ENCODE data around the gene VCX. TPM values are rescaled to one million over a fixed set of nuclear protein-coding genes. Genes with fewer than 3 reads are reported as not detected.

VCX gene
- total and polyA plus RNA-seq, 2 donors (not counting 3 experiments of a cell fraction or from before 2014, with no cell fraction given): not detected

DNA sequence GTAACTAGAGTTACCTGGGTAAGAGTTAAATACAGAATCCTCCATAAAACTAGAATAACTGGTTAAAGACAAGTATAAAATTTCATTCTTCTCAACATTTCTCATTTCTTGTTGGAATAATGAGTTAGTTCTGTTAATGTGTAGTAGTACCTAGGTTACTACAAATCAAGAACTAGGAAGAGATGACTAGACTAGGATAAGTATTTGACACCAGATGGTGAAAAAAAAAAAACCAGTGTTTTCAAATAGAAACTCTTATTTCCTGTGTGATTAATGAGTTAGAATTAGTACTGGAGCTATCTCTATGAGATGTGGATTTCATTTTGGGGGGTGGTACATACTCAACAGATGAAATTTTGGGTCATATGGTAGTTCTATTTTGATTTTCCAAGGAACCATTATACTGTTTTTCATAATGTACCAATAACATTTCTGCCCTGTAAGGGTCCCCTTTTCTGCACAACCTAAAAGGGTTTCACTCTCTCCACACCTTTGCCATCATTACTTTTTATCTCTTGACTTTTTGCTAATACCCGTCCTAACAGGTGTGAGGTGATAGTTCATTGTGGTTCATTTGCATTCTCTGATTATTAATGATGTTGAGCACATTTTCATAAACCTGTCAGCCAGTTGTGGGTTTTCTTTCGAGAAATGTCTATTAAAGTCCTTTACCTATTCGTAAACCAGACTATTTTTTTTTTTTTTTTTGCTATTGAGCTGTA lies 1.7 kb upstream of the VCX start:
- Histone ChIP-seq H2AFZ (ENCODE audit: low read depth, low read length) (no peak overlapping the region), H3K4me1 (ENCODE audit: control insufficient read depth, extremely low read depth, insufficient read depth, low read length) (no peaks in the 10 kb centered on the region), H3K79me2 (ENCODE audit: control insufficient read depth, insufficient read depth, low read length) (no peaks in the 10 kb centered on the region), H3K27me3 (ENCODE audit: control insufficient read depth in 2 of 2, insufficient read depth in 2 of 2, low read length in 2 of 2) (no peaks in the 10 kb centered on the region), H3K36me3 (ENCODE audit: control insufficient read depth in 2 of 2, extremely low read depth in 1 of 2, insufficient read depth in 2 of 2, low read length in 2 of 2) (no peaks in the 10 kb centered on the region), H4K20me1 (replicated peaks; ENCODE audit: control insufficient read depth, extremely low read depth, insufficient read depth, low read length) (no peaks in the 10 kb centered on the region), H3K27ac (ENCODE audit: insufficient read depth, low read depth, low read length) (no peak overlapping the region), H3K9ac (replicated peaks; ENCODE audit: extremely low read depth, insufficient read depth, low read length) (no peak overlapping the region), H3K4me2 (ENCODE audit: insufficient read depth, low read length) (no peak overlapping the region), H3K9me1 (replicated peaks; ENCODE audit: control insufficient read depth, extremely low read depth, insufficient read depth, low read length) (no peaks in the 10 kb centered on the region), H3K4me3 (replicated peaks in 1 of 3; ENCODE audit: insufficient read depth in 1 of 3, low read depth in 1 of 3, low read length in 3 of 3) (no peak overlapping the region), H3K9me3 (replicated peaks; ENCODE audit: control insufficient read depth, insufficient read depth, low read length) (no peaks in the 10 kb centered on the region)
- DNase-seq (ENCODE audit: low read depth, low spot score) (no peak), FAIRE-seq (no peak)
- CTCF ChIA-PET: no interaction called here
- intact Hi-C loops (cut with micrococcal nuclease) (no loop called here), dilution Hi-C loops (cut with MboI; ENCODE audit: extremely low pct_ligation_motif_present, low sequenced_read_pairs) (no loop called here)
- no TSS peak for BruUV-seq (replicated peaks)
- TF ChIP-seq, protein P1, sequence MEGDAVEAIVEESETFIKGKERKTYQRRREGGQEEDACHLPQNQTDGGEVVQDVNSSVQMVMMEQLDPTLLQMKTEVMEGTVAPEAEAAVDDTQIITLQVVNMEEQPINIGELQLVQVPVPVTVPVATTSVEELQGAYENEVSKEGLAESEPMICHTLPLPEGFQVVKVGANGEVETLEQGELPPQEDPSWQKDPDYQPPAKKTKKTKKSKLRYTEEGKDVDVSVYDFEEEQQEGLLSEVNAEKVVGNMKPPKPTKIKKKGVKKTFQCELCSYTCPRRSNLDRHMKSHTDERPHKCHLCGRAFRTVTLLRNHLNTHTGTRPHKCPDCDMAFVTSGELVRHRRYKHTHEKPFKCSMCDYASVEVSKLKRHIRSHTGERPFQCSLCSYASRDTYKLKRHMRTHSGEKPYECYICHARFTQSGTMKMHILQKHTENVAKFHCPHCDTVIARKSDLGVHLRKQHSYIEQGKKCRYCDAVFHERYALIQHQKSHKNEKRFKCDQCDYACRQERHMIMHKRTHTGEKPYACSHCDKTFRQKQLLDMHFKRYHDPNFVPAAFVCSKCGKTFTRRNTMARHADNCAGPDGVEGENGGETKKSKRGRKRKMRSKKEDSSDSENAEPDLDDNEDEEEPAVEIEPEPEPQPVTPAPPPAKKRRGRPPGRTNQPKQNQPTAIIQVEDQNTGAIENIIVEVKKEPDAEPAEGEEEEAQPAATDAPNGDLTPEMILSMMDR (IDR thresholded peaks at IDR 0.05; ENCODE audit: extremely low read depth in 1 of 2, insufficient read depth in 1 of 2, low read depth in 1 of 2, low read length in 2 of 2): no peak
- no peak for TF ChIP-seq FOS (IDR thresholded peaks at IDR 0.05; ENCODE audit: borderline replicate concordance, insufficient read depth, low read length)
- no peak for TF ChIP-seq POLR2A (IDR thresholded peaks at IDR 0.05; ENCODE audit: low read depth, low read length)
- no peak for TF ChIP-seq GATA2 (IDR thresholded peaks at IDR 0.05; ENCODE audit: insufficient read depth, insufficient read length, low read depth, low read length)
- no peak for TF ChIP-seq POLR2AphosphoS5 (IDR thresholded peaks at IDR 0.05; ENCODE audit: insufficient read depth, low read depth, low read length)
- TF ChIP-seq JUN (IDR thresholded peaks at IDR 0.05; ENCODE audit: borderline replicate concordance, insufficient read depth, insufficient read length, low read depth): no peak
- TF ChIP-seq EZH2 (IDR thresholded peaks at IDR 0.05; ENCODE audit: borderline replicate concordance, low read depth, low read length, severe bottlenecking): no peak
- POLR2A ChIA-PET: no interaction called here

All from endothelial cell of umbilical vein (primary cell).